Measurements from ENCODE around the gene CDHR3.

GRCh38 chr7:105978035-105978434 is 15.0 kb downstream of the CDHR3 start:
- TF ChIP-seq, protein P1, sequence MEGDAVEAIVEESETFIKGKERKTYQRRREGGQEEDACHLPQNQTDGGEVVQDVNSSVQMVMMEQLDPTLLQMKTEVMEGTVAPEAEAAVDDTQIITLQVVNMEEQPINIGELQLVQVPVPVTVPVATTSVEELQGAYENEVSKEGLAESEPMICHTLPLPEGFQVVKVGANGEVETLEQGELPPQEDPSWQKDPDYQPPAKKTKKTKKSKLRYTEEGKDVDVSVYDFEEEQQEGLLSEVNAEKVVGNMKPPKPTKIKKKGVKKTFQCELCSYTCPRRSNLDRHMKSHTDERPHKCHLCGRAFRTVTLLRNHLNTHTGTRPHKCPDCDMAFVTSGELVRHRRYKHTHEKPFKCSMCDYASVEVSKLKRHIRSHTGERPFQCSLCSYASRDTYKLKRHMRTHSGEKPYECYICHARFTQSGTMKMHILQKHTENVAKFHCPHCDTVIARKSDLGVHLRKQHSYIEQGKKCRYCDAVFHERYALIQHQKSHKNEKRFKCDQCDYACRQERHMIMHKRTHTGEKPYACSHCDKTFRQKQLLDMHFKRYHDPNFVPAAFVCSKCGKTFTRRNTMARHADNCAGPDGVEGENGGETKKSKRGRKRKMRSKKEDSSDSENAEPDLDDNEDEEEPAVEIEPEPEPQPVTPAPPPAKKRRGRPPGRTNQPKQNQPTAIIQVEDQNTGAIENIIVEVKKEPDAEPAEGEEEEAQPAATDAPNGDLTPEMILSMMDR (IDR thresholded peaks at IDR 0.05; ENCODE audit: insufficient read depth, low read length, poor library complexity, severe bottlenecking): no peak
- TF ChIP-seq EZH2phosphoT487 (conservative IDR thresholded peaks at IDR 0.05; ENCODE audit: low read length): no peak

All from SU-DHL-6 (cell line).